Prostate gland (tissue), 2 donors: ENCODE results near the gene BRD2. TPM values are rescaled to one million over a fixed set of nuclear protein-coding genes. Genes with fewer than 3 reads are reported as not detected.

ENCODE experiments used
- DNase-seq: peaks from one replicate; pipeline ENCODE4 v3.0.0-alpha.2; 2019; ENCODE audit warnings: low spot score
- H3K27ac ChIP-seq, 2 donors: fragments of 200-600 bp; sonication (generic); 2 replicates each; pipeline ENCODE4 v1.5.1; 2017 to 2019
- H3K27me3 ChIP-seq: fragments of 200-600 bp; sonication (generic); replicated peaks from 2 replicates; pipeline ENCODE4 v1.5.1; 2019; ENCODE audit not compliant: insufficient read depth
- H3K36me3 ChIP-seq, 2 donors: fragments of 200-600 bp; sonication (generic); 1 replicate in 1 of 2; 2 replicates in 1 of 2; pipeline versions ENCODE4 v1.5.1 to v1.8.1; 2017 to 2019
- H3K4me1 ChIP-seq: fragments of 200-600 bp; sonication (generic); replicated peaks from 2 replicates; pipeline ENCODE4 v1.5.1; 2019
- H3K4me3 ChIP-seq, 2 donors: fragments of 200-600 bp; sonication (generic); 2 replicates each; pipeline ENCODE4 v1.5.1; 2017 to 2019
- H3K9me3 ChIP-seq: fragments of 200-600 bp; sonication (generic); 2 replicates; pipeline ENCODE4 v1.5.1; 2017
- CTCF ChIP-seq, 4 experiments: fragments of 200-600 bp in 2 of 4; fragments of 450-650 bp in 2 of 4; sonication (generic) in 2 of 4; IDR thresholded peaks; 1 replicate in 3 of 4; 2 replicates in 1 of 4; pipeline ENCODE4 v1.5.1; 2016 to 2019; ENCODE audit warnings: antibody characterized with exemption in 4 of 4, mild to moderate bottlenecking in 2 of 4, moderate library complexity in 2 of 4
- POLR2A ChIP-seq: fragments of 450-650 bp; IDR thresholded peaks from one replicate; pipeline ENCODE4 v1.6.1; 2016; ENCODE audit warnings: antibody characterized with exemption, mild to moderate bottlenecking
- POLR2AphosphoS5 ChIP-seq: sonication (generic); formaldehyde crosslinking; IDR thresholded peaks from one replicate; pipeline ENCODE4 v1.6.1; 2017; ENCODE audit warnings: antibody characterized with exemption
- WGBS: methylation state at CpG from one replicate; pipeline ENCODE4 v1.1.5; 2018; 5-methylcytosine and 5-hydroxymethylcytosine counted together
- intact Hi-C: fragments of 100-400 bp; cut with DNase I; formaldehyde crosslinking; loops from one replicate; pipeline ENCODE4 v1.14.2; 2022
- total RNA-seq, 2 donors: library from RNA; depleted of rRNA; stranded (reverse); fragments of >200 nt; gene quantifications; one replicate each; pipeline ENCODE4 v1.1.0, GENCODE V29; 2016

BRD2 gene
- total RNA-seq, 2 donors from 2014 or later = 153 to 252 TPM

- Histone ChIP-seq H3K36me3 (no peaks in the 10 kb centered on the region), H3K27me3 (no peaks in the 10 kb centered on the region), H3K9me3 (no peaks in the 10 kb centered on the region), H3K4me3 (no peak overlapping the region), H3K4me1 (no peaks in the 10 kb centered on the region), H3K27ac (no peak overlapping the region)
- WGBS = 75% methylated on average over 7 of the region's 7 CpGs
- TF ChIP-seq CTCF (IDR thresholded peaks at IDR 0.05) (no peak), POLR2AphosphoS5 (no peak), POLR2A (no peak)
- intact Hi-C loops = loop anchor here (5.0 kb wide), 1 partner anchor 45 kb away; no protein-coding TSS in a partner anchor
- no peak for DNase-seq
Measured at GRCh38 chr6:32932132-32932868, 36.1 kb upstream of the BRD2 start.

- no peak overlapping the region for H3K27ac ChIP-seq
- DNase-seq = peak; percentile 74
- no peak overlapping the region for H3K4me3 ChIP-seq
- 0% methylated on average over 3 of the region's 3 CpGs for WGBS
- TF ChIP-seq CTCF (IDR thresholded peaks at IDR 0.05) (peak; percentile 67 to 80 (median 72)), POLR2A (no peak), POLR2AphosphoS5 (peak; percentile 62)
- no peaks in the 10 kb centered on the region for H3K27me3 ChIP-seq
- intact Hi-C loops = loop anchor here (2.0 to 5.0 kb wide), 2 partner anchors 46 to 51 kb away; no protein-coding TSS in a partner anchor
- H3K9me3 ChIP-seq = no peaks in the 10 kb centered on the region
- H3K36me3 ChIP-seq = no peaks in the 10 kb centered on the region
- H3K4me1 ChIP-seq = no peaks in the 10 kb centered on the region
Measured at GRCh38 chr6:32933661-32934085, 34.7 kb upstream of the BRD2 start.

GRCh38 chr6:32935551-32936238 is 32.7 kb upstream of the BRD2 start:
- WGBS = 84% methylated on average over 4 of the region's 4 CpGs
- Histone ChIP-seq H3K27ac (no peak overlapping the region), H3K4me3 (no peak overlapping the region), H3K27me3 (no peaks in the 10 kb centered on the region), H3K4me1 (no peaks in the 10 kb centered on the region), H3K36me3 (no peaks in the 10 kb centered on the region), H3K9me3 (no peaks in the 10 kb centered on the region)
- TF ChIP-seq POLR2A = no peak
- TF ChIP-seq POLR2AphosphoS5 = no peak
- no peak for TF ChIP-seq CTCF (IDR thresholded peaks at IDR 0.05)
- no peak for DNase-seq
- intact Hi-C loops = loop anchor here (2.0 kb wide), 1 partner anchor 49 kb away; no protein-coding TSS in a partner anchor

GRCh38 chr6:32936239-32937152 is 31.9 kb upstream of the BRD2 start:
- WGBS = 72% methylated on average over 12 of the region's 12 CpGs
- TF ChIP-seq POLR2A (no peak), POLR2AphosphoS5 (no peak), CTCF (IDR thresholded peaks at IDR 0.05) (no peak)
- DNase-seq = no peak
- Histone ChIP-seq H3K4me3 (no peak overlapping the region), H3K9me3 (no peaks in the 10 kb centered on the region), H3K4me1 (no peaks in the 10 kb centered on the region), H3K27ac (no peak overlapping the region), H3K36me3 (no peaks in the 10 kb centered on the region), H3K27me3 (no peaks in the 10 kb centered on the region)
- intact Hi-C loops = no loop called here
